Measurements from ENCODE around the gene ZBTB48.

The ZBTB48 gene

DNA sequence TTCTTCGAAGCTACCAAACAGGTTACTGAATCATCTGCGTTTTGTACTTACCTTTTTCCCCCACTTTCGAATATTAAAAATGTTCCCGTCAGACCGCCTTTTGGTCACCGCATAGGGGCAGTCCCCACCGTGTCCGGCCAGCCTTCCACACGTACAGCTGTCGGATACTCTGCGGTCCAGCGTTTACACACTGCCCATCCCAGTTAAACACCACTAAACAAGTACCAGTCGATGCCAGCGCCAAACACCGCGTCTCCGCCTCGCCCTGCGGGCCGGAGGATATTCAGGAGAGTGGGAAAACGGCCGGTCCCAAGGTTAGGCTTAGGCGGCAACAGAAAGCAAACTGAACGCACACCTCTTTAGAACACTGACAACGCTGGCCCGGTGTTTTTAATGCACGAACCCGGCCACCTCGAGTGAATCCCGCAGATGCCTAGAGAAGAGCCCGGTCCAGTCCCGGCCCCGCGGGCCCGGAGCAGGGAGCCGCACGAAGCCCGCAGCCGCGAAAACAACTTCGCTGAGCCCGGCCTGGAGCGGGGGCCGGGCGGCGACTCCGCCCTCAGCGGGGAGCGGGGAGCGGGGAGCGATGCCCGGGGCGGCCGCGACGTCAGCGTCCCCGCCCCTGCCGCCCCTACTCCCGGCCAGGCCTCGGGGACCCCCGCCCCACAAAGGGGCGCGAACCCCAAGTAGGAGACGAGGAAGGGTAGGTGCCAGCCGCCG is 33.0 kb downstream of the ZBTB48 start:
- peak; percentile 15 for DNase-seq (ENCODE audit: low spot score)
- no peak for FAIRE-seq

DNA sequence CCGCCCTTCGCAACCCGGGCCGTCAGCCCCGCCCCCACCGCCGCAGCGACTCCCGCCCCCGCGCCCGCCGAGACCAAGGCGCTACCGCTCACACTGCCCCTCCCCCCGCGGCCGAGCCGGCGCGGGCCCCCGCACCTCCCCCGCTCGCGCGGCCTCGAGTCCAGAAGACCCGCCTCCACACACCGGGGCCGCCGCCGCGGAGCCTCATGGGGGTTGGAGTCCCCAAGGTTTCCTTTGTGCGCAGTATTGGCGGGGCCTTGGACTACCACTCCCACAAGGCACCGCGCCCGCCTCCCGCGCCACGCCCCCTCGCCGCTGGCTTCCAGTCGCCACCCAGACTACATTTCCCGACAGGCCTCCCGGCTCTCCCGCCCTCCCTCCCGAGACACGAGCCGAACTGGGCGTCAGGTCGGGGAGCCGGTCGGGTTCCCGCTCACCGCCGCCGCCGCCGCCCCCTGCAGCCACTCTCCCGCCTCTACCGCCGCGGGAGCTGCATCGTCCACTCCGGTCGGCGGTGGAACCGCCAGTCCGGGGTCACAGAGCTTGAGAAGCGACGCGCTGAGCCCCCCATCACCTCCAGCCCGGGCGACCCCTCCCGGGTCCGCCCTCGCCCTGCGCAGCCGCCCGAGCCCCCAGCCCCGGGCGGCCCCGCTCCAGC is 33.7 kb downstream of the ZBTB48 start, which contains the start of gene PHF13:
PHF13 (plus strand) TSS at position 371 of the 658 bp plus-strand sequence. CDS start 336 bp downstream, outside the sequence.
- DNase-seq (ENCODE audit: low spot score) = peak; percentile 96
- no peak for FAIRE-seq

DNA sequence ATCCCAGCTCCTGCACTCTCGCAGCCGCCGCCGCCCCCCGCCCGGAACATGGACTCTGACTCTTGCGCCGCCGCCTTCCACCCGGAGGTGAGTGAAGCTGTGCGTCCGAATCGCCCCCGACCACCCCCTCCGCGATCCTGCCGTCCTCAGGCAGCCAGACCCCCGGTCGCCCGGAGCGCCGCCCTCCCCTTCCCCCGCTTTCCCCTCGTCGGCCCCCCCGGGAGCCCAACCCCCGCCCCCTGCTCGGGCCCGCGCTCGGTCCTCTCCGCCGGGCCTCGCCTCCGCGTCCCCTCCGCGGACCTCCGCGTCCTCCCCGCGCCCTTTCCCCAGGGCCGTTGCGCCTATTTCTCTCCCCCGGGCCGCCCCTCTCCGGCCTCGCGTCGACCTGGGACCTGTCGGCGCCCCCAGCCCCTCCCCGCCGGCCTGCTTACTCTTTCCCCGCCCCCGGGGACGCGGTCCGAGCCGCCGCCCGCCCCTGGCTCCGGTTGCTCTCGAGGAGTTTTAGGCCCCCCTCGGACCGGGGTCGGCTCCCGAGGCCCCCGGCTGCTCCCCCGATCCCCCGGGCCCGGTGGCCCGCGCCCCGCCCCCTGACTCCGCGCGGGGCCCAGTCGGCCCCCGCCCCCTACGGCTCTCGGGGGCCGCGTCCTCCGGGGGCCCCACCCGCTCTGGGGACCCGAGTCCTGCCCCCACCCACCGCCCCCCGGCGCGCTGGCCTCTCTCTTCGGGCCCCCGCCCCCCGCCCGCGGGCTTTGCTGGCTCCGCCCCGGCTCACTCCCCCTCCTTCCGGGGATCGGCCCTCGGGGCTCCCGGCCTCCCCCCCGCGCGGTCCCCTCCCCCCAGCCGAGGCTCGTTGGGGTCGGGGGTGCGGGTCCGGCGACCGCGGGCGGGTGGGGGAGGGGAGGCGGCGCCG is 34.5 kb downstream of the ZBTB48 start:
- DNase-seq (ENCODE audit: low spot score) = no peak
- FAIRE-seq = no peak

DNA sequence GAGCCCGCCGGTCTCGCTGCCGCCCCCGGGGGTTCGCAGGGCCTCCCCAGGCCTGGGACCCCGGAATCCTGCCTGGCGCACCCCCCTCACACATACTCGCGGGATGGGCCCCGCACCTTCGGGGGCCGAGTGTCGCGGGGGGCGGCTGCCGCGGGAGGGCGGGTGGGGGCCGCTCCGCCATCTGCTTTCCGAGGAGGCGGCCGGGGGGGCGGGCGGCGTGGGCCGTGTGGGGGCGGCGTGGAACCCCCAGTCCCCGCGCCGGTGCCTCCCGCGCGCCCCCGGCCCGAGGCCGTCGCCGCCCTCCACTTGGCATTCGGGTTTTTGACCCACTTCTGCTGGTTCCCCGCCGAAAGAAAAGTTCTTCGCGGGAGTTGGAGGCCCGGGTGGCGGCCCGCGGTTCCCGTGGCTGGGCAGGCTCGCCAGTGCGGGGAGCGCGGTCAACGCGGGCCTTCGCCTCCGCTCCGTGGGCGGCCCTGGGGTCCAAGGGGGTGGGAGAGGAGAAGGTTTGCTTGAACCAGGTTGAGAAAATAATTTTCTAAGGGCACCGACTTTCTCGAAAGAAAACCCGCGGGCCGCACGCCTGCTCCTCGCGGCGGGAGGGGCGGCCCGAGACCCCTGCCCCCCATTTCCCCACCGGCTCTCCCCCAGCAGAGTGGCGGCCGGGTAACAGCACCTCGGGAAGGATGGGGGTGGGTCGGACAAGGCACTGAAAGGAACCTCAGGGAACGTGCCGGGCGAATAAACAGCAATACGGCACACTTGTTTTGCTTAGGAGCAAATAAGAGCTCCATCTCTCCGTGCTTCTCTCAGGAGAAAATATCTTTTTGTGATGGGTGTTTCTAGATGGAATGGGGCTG is 35.4 kb downstream of the ZBTB48 start:
- DNase-seq (ENCODE audit: low spot score) (no peak), FAIRE-seq (no peak)

DNA sequence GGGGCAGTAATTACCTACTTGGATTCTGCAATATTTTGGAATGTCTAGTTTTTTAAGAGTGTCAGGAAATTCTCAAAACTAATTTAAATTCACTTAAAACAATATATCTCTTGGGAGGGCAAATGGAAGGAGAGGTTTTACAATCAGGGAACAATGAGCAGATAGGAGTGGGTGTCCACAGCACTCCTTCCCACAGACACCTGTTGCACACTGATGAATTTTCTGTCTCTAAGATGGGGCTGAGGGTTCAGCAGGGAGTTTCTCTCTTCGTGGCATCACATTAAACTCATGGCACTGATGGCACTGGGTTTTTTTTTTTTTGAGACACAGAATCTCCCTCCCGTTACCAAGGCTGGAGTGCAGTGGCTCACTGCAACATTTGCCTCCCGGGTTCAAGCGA is 39.3 kb downstream of the ZBTB48 start:
- DNase-seq (ENCODE audit: low spot score) = no peak
- FAIRE-seq = no peak

DNA sequence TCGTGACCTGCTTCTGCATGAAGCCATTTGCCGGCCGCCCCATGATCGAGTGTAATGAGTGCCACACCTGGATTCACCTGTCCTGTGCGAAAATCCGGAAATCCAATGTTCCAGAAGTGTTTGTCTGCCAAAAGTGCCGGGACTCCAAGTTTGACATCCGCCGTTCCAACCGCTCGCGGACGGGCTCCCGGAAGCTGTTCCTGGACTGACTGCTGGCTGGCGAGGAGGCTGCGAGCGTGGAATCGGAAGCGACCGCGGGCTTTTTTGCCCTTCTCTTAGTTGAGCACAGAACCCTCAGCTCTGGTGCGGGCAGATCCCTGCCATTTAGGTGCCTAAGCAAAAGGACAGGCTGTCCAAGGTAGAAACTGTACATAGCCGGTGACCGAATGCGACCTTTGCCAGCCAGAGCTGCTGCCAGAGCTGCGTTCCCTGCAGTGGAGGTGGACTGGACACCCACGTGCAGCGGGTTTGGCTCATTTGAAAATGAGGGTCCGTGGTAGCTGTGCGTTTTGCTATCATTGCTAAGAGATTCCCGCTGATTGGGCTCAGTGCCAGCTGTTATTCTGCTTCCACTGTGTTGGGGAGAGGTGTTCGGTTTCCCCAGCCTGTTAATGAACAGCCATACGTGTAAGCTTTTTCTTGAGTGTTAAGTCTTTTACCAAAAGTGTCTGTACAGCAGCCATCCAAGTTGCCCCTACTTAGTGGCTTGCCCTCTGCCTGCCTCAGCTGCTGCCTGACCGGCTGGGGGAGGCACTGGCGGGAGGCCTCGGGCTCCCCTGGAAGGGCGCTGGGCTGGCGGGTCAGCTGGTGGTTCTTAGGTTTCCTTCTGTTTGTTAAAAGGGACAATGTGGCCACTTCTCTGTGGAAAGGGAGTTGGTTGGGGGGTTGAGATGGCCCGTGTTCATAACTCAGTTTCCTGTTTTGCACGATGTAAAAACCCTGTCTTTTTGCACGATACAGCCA is 41.9 kb downstream of the ZBTB48 start:
- no peak for FAIRE-seq
- DNase-seq (ENCODE audit: low spot score) = no peak

DNA sequence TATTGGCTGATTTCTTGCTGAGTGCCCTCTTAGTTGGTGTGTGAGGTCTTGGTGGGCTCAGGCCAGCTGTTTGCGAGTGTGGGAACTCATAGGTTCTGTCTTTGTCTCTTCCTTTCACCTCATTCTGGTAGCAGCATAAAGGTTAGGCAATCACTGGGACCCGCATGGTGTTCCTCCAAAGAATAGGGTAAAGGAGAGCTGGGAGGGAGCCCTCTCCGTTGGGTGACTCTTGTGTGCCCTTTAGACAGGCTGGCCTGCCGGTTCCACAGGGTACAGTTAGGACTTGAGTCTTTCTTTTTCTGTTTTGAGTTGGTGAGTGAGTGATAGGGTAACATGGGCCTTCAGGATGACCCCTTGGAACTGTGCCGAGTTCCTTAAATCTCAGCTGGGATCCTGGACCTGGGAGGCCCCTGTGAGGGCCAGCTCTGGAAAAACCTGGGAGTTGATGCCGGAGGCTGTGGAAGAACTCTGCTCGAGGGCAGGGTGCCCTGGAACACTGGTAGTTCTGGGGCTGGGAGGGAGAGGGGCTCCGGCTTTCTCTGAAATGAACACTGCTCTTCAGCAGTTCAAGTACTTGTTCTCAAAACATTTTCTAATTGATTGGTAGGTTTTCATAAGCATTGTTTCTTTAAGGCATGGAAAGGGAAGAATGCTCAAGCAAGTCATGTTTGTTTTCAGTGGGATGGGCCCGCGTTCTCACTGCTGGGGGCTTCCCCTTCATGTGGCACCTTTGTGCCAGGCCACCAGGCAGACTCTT is 42.8 kb downstream of the ZBTB48 start:
- DNase-seq (ENCODE audit: low spot score) (no peak), FAIRE-seq (no peak)

DNA sequence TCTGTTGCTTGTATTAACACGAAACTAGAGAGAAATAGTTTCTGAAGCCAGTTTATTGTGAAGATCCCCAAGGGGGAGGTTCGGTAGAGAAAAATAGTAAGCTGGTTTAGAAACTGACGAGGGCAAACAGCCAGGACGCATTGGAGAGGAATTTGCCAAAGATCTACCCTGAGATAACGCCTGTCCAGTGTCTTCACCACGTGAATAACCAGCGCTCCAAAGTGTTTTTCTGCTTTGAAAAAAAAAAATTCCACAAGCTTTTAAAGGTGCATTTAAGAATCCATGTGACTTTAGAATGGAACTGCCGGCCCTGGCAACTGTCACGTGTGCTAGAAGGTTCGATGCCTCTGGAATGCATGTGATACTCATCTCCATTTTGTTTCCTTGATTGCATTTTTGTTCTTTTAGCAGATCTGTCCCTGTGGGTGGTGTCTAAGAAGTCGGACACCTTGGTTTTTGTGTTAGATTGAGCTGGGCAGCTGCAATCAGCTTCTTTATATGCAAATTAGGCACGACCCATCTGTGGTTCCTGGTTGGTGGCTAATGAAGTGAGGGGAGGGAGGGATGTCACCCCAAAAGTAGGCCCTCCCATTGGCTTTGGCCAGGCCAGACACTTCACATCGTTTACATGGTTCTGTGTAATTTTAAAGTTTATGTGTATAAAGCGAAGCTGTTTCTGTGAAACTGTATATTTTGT is 43.6 kb downstream of the ZBTB48 start:
- DNase-seq (ENCODE audit: low spot score) = no peak
- no peak for FAIRE-seq

DNA sequence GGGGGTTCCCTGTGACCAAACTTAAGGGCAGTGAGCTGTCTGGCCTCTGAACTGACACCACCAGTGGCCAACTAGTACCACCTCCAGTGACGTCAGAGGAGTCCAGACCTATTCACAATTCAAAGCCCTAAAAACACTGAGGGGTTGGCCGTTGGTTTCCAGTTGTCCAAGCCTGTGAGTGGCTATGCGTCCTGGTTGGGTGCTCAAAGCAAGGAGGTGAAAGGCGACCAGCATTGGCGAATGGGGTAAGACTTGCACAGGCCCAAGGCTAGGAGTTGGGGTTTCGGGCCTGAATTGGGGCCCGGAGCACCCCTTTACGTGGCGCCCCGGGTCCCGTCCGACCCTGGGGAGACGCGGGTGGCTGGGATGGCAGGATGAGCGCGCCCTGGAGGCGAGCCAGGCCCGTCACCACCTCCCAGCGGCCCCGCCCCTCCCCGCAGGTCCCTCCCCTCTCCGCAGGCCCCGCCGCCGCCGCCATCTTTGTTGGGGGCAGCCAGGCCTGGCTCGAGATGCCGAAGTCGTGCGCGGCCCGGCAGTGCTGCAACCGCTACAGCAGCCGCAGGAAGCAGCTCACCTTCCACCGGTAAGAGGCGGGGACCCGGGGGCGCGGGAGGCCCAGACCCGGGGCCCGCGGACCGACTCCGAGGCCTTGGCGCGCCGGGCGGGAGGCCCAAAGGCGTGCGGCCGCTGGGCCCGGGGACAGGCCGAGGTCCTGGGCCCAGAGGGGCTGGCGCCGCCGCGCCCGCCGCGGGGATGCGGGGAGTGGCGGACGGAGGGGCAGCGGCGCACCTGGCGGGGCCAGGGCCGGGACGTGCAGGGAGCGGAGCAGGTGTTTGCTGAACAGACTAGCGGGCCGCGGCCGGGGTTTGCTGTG is 45.2 kb downstream of the ZBTB48 start, which contains the start of gene THAP3:
THAP3 (plus strand) TSS at position 159 of the 874 bp plus-strand sequence; CDS start at position 510, 351 bp downstream.
- FAIRE-seq (no peak), DNase-seq (ENCODE audit: low spot score) (peak; percentile 53)

DNA sequence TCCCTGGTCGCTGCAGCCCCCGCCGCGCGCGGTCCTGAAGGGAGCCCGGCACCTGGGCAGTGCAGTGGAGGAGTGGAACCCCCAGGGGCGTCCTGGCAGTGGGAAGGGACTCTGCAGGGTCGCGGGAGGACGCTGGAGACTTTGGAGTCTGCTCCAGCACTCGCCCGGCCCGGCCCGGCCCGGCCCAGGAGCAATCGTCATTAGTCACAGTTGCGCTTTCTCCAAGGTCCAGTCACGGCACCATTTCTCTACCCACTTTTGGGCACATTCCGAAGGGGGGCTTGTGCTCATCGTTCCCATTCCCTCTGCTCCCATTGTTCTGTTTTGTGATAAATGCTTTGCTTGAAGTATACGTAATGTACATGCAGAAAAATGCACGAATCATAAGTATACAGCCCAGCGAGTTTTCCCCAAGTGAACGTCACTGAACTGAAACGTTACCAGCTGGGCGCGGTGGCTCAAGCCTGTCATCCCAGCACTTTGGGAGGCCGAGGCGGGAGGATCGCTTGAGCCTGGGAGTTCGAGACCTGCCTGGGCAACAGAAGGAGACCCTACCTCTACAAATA is 45.9 kb downstream of the ZBTB48 start:
- FAIRE-seq = no peak
- no peak for DNase-seq (ENCODE audit: low spot score)

DNA sequence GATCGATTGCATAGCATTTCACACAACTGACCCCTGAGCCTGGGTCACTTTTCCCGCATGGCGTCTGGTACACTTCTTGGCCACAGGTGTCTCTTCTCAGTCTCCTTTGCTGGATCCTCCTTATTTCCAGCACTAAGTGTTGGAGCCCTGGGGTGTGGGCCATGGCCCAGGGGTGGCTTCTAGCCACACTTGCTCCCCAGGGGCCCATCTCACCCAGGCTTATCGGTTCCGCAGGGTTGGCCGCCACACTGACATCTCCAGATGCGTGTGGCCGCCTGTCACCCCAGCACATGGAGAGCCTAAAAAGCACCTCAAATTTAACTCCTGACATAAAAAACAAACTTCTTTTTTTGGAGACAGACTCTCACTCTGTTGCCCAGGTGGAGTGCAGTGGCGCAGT is 47.2 kb downstream of the ZBTB48 start:
- FAIRE-seq = no peak
- no peak for DNase-seq (ENCODE audit: low spot score)

DNA sequence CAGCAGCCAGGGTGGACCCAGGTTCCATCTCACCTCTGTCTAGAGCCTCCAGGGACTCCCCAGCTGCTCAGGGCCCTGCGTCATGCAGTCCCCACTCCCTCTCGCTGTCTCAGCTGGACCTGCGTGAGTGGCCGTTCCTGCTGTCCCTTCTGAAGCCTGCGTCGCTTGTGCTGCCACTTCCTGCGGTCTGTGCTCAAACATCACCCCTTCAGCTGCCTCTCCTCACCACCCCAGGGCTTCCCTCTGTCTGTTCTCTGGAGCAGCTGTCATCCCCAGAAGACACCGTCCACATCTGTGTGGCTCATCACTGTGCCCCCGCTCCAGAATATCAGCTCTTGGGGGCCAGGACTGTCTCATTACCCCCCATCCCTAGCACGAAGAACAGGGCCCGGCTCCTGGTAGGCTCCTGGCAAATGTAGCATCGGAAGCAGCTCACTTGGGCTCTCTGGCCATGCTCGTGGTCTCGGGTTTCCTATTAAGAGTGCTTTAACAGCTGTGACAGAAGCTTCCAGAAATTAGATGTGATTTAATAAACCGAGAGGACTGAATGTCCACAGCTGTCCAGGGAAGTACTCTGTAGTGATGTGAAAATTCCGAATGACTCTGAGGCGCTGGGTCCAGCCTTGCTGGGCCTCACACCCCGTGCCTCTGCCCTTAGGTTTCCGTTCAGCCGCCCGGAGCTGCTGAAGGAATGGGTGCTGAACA is 48.2 kb downstream of the ZBTB48 start:
- FAIRE-seq = no peak

DNA sequence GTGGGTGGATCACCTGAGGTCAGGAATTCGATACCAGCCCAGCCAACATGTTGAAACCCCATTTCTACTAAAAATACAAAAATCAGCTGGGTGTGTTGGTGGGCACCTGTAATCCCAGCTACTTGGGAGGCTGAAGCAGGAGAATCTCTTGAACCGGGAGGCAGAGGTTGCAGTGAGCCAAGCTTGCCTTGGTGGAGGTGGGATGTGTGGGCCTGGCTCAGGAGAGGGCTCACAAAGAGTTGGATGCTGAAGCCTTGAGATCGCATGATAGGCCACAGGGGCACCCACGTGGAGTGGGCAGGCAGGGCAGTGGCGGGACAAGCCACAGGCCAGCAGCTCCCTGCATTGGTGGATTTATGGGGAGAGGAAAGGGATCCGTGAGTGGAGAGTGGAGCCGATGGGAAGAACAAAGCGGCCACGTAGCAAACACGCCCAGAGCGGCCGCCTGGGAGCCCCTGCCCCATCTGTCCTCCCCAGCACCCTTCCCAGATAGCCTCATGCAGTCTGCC is 49.2 kb downstream of the ZBTB48 start:
- no peak for DNase-seq (ENCODE audit: low spot score)
- FAIRE-seq = no peak

More for the DNA sequence above, 48.2 kb downstream of the ZBTB48 start:
- DNase-seq (ENCODE audit: low spot score) = no peak

DNA sequence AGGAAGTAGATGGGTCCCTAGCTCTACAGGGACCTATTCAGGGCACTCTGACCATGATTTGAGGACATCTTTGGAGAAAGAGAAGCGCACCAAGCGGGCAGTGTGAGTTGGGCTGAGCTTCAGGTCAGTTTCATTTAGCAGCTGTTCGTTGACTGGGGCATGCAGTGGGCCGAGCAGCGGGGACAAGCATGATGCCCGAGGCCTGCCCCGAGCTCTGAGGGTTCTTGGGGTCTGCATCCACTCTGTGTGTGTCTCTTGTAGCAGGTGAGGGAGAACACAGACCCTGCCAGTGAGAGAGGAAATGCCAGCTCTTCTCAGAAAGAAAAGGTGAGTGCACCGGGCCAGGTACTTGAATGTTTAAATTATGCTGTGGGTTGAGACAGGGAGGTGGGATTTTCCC is 50.2 kb downstream of the ZBTB48 start:
- DNase-seq (ENCODE audit: low spot score) (no peak), FAIRE-seq (no peak)

DNA sequence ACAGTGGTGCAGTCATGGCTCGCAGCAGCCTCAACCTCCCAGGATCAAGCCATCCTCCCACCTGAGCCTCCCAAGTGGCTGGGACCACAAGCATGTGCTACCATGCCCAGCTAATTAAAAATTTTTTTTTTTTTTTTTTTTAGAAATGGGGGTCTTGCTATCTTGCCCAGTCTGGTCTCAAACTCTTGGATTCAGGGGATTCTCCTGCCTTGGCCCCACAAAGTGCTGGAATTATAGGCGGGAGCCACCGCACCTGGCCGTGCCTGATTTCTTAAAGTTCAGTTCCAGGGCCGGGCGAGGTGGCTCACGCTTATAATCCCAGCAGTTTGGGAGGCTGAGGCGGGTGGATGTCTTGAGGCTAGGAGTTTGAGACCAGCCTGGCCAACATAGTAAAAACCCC is 51.3 kb downstream of the ZBTB48 start:
- FAIRE-seq (no peak), DNase-seq (ENCODE audit: low spot score) (no peak)
